ENCODE measurements around the gene SHANK1. TPM values are rescaled to one million over a fixed set of nuclear protein-coding genes. Genes with fewer than 3 reads are reported as not detected.

SHANK1 gene
- total and polyA plus RNA-seq, 4 donors = 0.06 to 0.28 (median 0.17) TPM; not detected in 1

GRCh38 chr19:50658441-50659317, 60.9 kb downstream of the SHANK1 start:
- peaks cover 0 to 16% (median 0%) of the 10 kb centered on the region in 4 donors for H3K27me3 ChIP-seq (ENCODE audit: control insufficient read depth in 4 of 4, insufficient read depth in 4 of 4, low read length in 3 of 4)
- H3K9ac ChIP-seq (ENCODE audit: low read depth in 1 of 2, low read length in 2 of 2) = no peak overlapping the region
- peaks cover 7 to 17% (median 11%) of the 10 kb centered on the region in 4 donors for H3K9me3 ChIP-seq (ENCODE audit: control insufficient read depth in 4 of 4, low read length in 3 of 4)
- WGBS = 9% methylated on average over 67 of the region's 67 CpGs
- peak; percentile 40 for DNase-seq (ENCODE audit: low spot score)
- no peak for TF ChIP-seq FOXA2 (IDR thresholded peaks at IDR 0.05)
- no peak for TF ChIP-seq RAD21 (IDR thresholded peaks at IDR 0.05)
- TF ChIP-seq TAF1 (conservative IDR thresholded peaks at IDR 0.05) = no peak
- no peak for TF ChIP-seq SP1 (IDR thresholded peaks at IDR 0.05)
- H3K4me3 ChIP-seq (ENCODE audit: low read depth in 1 of 3, low read length in 3 of 3) = peak overlapping the region; percentile 5 to 18 (median 11)
- peaks cover 0 to 12% (median 5%) of the 10 kb centered on the region in 4 donors for H3K4me1 ChIP-seq (ENCODE audit: control insufficient read depth in 4 of 4, insufficient read depth in 4 of 4, low read length in 3 of 4)
- peak overlapping the region in 1 of 2 donors; percentile 42 for H3K27ac ChIP-seq (ENCODE audit: low read depth in 1 of 2, low read length in 2 of 2)
- H3K36me3 ChIP-seq (ENCODE audit: control insufficient read depth in 4 of 4, insufficient read depth in 3 of 4, low read depth in 1 of 4, low read length in 3 of 4) = no peaks in the 10 kb centered on the region

DNA sequence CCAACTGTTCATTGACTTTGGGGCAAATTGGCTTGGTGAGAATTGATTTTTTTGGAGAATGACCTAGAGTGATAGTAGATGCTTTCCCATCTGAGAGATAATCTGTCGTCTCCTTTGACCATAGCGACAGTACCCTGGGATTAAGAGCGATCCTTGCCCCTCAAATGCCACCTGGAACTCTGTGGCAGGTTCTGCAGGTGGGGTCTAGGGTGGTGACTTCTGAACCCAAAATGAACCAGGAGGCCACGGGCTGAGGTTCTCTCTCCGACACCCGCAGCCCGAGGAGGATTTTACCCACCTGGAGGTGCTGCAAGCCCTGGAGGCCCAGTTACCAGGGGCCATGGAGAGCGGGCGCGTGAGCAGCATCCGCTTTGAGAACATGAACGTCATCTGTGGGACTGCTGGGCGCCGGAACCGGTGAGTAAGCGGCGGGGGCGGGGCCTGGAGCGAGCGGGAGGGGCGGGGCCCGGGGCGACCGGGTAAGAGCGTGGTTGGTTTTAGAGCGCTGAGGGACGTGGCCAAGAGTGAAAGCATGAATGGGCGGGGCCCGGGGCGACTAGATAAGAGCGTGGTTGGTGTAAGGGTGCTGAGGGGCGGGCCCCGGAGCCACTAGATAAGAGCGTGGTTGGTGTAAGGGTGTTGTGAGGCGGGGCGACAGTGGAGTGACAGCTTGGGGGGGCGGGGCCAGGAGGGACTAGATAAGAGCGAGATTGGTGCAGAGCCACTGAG, 61.7 kb downstream of the SHANK1 start:
- Histone ChIP-seq H3K4me1 (ENCODE audit: control insufficient read depth in 4 of 4, insufficient read depth in 4 of 4, low read length in 3 of 4) (peaks cover 0 to 12% (median 5%) of the 10 kb centered on the region in 4 donors), H3K27ac (ENCODE audit: low read depth in 1 of 2, low read length in 2 of 2) (no peak overlapping the region), H3K9ac (ENCODE audit: low read depth in 1 of 2, low read length in 2 of 2) (no peak overlapping the region), H3K36me3 (ENCODE audit: control insufficient read depth in 4 of 4, insufficient read depth in 3 of 4, low read depth in 1 of 4, low read length in 3 of 4) (no peaks in the 10 kb centered on the region), H3K9me3 (ENCODE audit: control insufficient read depth in 4 of 4, low read length in 3 of 4) (peaks cover 7 to 17% (median 11%) of the 10 kb centered on the region in 4 donors), H3K4me3 (ENCODE audit: low read depth in 1 of 3, low read length in 3 of 3) (no peak overlapping the region), H3K27me3 (ENCODE audit: control insufficient read depth in 4 of 4, insufficient read depth in 4 of 4, low read length in 3 of 4) (peaks cover 0 to 12% (median 0%) of the 10 kb centered on the region in 4 donors)
- TF ChIP-seq JUND (IDR thresholded peaks at IDR 0.05) = no peak
- TF ChIP-seq NR2F2 (IDR thresholded peaks at IDR 0.05) = no peak
- TF ChIP-seq TAF1 (conservative IDR thresholded peaks at IDR 0.05) = no peak
- no peak for TF ChIP-seq REST (IDR thresholded peaks at IDR 0.05)
- TF ChIP-seq EGR1 (IDR thresholded peaks at IDR 0.05; ENCODE audit: low read depth in 2 of 2) = no peak
- TF ChIP-seq, protein P1, sequence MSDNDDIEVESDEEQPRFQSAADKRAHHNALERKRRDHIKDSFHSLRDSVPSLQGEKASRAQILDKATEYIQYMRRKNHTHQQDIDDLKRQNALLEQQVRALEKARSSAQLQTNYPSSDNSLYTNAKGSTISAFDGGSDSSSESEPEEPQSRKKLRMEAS (IDR thresholded peaks at IDR 0.05) = no peak
- TF ChIP-seq GABPA (IDR thresholded peaks at IDR 0.05 in 1 of 2, conservative IDR thresholded peaks at IDR 0.05 in 1 of 2) = no peak
- TF ChIP-seq HNF4A (conservative IDR thresholded peaks at IDR 0.05) = no peak
- TF ChIP-seq, protein P2, sequence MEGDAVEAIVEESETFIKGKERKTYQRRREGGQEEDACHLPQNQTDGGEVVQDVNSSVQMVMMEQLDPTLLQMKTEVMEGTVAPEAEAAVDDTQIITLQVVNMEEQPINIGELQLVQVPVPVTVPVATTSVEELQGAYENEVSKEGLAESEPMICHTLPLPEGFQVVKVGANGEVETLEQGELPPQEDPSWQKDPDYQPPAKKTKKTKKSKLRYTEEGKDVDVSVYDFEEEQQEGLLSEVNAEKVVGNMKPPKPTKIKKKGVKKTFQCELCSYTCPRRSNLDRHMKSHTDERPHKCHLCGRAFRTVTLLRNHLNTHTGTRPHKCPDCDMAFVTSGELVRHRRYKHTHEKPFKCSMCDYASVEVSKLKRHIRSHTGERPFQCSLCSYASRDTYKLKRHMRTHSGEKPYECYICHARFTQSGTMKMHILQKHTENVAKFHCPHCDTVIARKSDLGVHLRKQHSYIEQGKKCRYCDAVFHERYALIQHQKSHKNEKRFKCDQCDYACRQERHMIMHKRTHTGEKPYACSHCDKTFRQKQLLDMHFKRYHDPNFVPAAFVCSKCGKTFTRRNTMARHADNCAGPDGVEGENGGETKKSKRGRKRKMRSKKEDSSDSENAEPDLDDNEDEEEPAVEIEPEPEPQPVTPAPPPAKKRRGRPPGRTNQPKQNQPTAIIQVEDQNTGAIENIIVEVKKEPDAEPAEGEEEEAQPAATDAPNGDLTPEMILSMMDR (IDR thresholded peaks at IDR 0.05; ENCODE audit: low read depth, low read length, missing input control) = no peak
- DNase-seq (ENCODE audit: low spot score) = peak; percentile 60
- 5% methylated on average over 38 of the region's 38 CpGs for WGBS

Measured in liver (tissue), 9 donors.